ENCODE results near the gene CAPZB.

The CAPZB gene

DNA sequence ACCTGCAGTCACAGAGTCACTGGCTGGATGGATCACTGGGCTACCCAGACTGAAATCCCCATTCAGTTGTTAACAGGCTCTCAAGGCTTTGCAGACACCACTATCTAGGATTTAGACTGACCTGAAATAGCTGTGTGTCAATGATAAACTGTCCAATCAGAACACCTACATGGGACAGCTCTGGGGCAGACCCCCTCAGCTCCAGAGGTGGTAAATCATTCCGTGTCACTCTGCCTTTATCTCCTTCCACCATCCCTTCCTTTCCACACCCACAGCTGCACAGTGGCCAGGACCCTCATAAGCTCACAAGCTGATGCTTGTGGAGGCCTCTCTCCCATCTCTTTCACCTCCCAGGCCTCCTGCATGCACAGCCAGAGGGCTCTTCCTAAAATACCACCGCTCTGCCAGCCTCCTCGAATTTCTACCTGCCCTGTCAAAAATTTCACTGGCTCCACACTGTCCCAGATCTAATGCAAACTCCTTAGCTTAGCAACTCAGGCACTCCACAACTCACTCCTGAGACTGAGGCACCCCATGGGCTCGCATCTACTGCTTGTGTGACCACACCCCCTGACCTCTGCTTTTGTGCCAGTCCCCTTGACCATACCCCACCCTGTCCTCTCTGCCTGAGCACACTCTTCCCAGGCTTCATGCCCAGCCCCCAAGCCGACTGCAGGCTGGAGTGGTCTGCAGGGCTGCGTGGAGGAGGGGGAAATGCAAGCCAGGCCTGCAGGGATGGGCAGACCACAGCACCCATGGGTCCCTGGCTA is 5.8 kb downstream of the CAPZB start:
- Histone ChIP-seq H3K9ac (ENCODE audit: low read depth, low read length, poor library complexity, severe bottlenecking) (peak overlapping the region; percentile 91), H3K9me3 (ENCODE audit: insufficient read depth, low read depth, low read length) (no peaks in the 10 kb centered on the region), H3K9me2 (replicated peaks; ENCODE audit: low read depth, low read length) (no peaks in the 10 kb centered on the region), H3K79me2 (ENCODE audit: insufficient read depth, low read length) (peaks cover 93% of the 10 kb centered on the region), H4K20me1 (ENCODE audit: insufficient read depth, low read length, poor library complexity, severe bottlenecking) (peaks cover 66% of the 10 kb centered on the region), H3F3A (ENCODE audit: low read depth) (peaks cover 28% of the 10 kb centered on the region), H3K4me3 (ENCODE audit: low read length, poor library complexity, severe bottlenecking) (peak overlapping the region; percentile 99), H3K4me2 (ENCODE audit: low read depth, low read length, poor library complexity, severe bottlenecking) (peak overlapping the region; percentile 79), H2AFZ (ENCODE audit: low read length) (no peak overlapping the region), H3K4me1 (ENCODE audit: insufficient read depth, low read length, poor library complexity, severe bottlenecking) (peaks cover 99% of the 10 kb centered on the region), H3K36me3 (ENCODE audit: insufficient read depth, low read length) (peaks cover 1% of the 10 kb centered on the region; the same call in 1 of the 2 replicates), H3K27me3 (ENCODE audit: insufficient read depth, low read length, poor library complexity, severe bottlenecking) (no peaks in the 10 kb centered on the region)
- TF ChIP-seq EZH2phosphoT487 (IDR thresholded peaks at IDR 0.05; ENCODE audit: borderline replicate concordance), result no peak
- TF ChIP-seq, protein P1, sequence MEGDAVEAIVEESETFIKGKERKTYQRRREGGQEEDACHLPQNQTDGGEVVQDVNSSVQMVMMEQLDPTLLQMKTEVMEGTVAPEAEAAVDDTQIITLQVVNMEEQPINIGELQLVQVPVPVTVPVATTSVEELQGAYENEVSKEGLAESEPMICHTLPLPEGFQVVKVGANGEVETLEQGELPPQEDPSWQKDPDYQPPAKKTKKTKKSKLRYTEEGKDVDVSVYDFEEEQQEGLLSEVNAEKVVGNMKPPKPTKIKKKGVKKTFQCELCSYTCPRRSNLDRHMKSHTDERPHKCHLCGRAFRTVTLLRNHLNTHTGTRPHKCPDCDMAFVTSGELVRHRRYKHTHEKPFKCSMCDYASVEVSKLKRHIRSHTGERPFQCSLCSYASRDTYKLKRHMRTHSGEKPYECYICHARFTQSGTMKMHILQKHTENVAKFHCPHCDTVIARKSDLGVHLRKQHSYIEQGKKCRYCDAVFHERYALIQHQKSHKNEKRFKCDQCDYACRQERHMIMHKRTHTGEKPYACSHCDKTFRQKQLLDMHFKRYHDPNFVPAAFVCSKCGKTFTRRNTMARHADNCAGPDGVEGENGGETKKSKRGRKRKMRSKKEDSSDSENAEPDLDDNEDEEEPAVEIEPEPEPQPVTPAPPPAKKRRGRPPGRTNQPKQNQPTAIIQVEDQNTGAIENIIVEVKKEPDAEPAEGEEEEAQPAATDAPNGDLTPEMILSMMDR (conservative IDR thresholded peaks at IDR 0.05; ENCODE audit: low read length), result no peak

DNA sequence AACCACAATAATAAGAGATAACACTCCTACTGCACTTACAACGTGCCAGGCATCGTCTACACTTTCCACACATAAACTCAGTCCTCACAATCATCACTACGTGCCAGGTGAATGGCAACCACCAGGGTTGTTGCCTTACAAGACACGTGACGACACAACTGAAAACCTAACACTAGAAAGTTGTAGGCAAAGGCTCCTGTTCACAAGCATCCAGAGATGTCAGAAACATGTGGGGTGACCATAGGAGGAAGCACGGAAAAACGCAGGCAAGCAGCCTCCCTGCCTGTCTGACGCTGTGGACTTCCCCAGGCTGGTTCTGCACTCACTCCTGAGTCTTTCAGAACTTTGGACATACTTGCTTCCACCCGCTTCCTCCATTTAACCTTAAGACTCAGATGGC is 7.0 kb downstream of the CAPZB start:
- peaks cover 93% of the 10 kb centered on the region for H3K79me2 ChIP-seq (ENCODE audit: insufficient read depth, low read length)
- H3K9me3 ChIP-seq (ENCODE audit: insufficient read depth, low read depth, low read length), result no peaks in the 10 kb centered on the region
- peaks cover 7% of the 10 kb centered on the region; the same call in 1 of the 2 replicates for H3K36me3 ChIP-seq (ENCODE audit: insufficient read depth, low read length)
- peak overlapping the region; percentile 99 for H3K4me3 ChIP-seq (ENCODE audit: low read length, poor library complexity, severe bottlenecking)
- H3K27me3 ChIP-seq (ENCODE audit: insufficient read depth, low read length, poor library complexity, severe bottlenecking), result no peaks in the 10 kb centered on the region
- no peak for TF ChIP-seq EZH2phosphoT487 (IDR thresholded peaks at IDR 0.05; ENCODE audit: borderline replicate concordance)
- TF ChIP-seq, protein P1 (conservative IDR thresholded peaks at IDR 0.05; ENCODE audit: low read length), result no peak
- H3F3A ChIP-seq (ENCODE audit: low read depth), result peaks cover 28% of the 10 kb centered on the region
- peak overlapping the region; percentile 79 for H3K4me2 ChIP-seq (ENCODE audit: low read depth, low read length, poor library complexity, severe bottlenecking)
- peak overlapping the region; percentile 91 for H3K9ac ChIP-seq (ENCODE audit: low read depth, low read length, poor library complexity, severe bottlenecking)
- peaks cover 58% of the 10 kb centered on the region for H4K20me1 ChIP-seq (ENCODE audit: insufficient read depth, low read length, poor library complexity, severe bottlenecking)
- H3K9me2 ChIP-seq (replicated peaks; ENCODE audit: low read depth, low read length), result no peaks in the 10 kb centered on the region
- H3K4me1 ChIP-seq (ENCODE audit: insufficient read depth, low read length, poor library complexity, severe bottlenecking), result peaks cover 94% of the 10 kb centered on the region
- H2AFZ ChIP-seq (ENCODE audit: low read length), result no peak overlapping the region

DNA sequence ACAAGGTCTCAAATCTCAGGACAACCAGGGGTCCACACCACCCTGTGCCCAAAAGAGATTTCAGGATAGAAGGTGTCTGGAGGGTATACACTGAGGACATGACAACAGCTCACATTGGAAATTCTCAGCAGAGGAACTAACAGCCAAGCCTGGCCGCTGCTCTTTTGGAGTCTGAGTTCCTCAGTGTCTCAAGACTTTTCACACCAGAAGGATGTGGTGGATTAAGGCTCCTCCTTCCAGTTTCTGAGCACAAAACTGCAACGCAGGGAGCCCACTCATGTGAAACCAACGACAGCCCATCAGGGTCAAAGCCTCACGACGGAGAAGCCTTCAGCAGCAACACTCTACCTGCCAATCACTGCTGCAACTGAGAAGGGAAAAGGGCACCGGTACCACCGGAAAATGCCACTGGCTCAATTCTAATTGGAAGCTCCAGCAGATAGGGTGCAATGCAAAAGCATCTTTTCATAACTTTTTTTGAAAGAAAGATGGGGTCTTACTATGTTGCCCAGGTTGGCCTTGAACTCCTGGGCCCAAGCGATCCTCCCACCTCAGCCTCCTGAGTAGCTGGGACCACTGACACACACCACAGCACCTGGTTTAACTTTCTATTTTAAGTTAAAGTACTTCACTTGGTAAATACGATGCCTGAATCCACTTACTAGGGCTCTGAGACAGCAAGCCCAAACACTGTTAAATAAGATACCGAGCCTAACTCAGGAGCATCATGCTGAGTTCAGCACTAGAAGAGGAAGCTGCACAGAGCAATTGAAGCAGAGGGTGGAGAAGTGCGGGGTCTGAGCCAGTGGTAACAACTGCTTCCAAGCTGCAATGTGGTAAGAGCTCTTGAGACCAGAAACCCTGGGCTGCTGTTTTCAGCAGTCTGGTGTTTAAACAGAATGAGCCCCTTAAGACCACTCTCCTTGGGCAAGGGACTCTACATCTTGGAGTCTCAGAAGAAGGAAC is 7.8 kb downstream of the CAPZB start:
- peak overlapping the region; percentile 91 for H3K9ac ChIP-seq (ENCODE audit: low read depth, low read length, poor library complexity, severe bottlenecking)
- peaks cover 28% of the 10 kb centered on the region for H3F3A ChIP-seq (ENCODE audit: low read depth)
- peaks cover 11% of the 10 kb centered on the region; the same call in 1 of the 2 replicates for H3K36me3 ChIP-seq (ENCODE audit: insufficient read depth, low read length)
- H3K79me2 ChIP-seq (ENCODE audit: insufficient read depth, low read length), result peaks cover 93% of the 10 kb centered on the region
- peaks cover 50% of the 10 kb centered on the region for H4K20me1 ChIP-seq (ENCODE audit: insufficient read depth, low read length, poor library complexity, severe bottlenecking)
- H3K9me3 ChIP-seq (ENCODE audit: insufficient read depth, low read depth, low read length), result no peaks in the 10 kb centered on the region
- H2AFZ ChIP-seq (ENCODE audit: low read length), result no peak overlapping the region
- H3K4me2 ChIP-seq (ENCODE audit: low read depth, low read length, poor library complexity, severe bottlenecking), result peak overlapping the region; percentile 79
- no peaks in the 10 kb centered on the region for H3K27me3 ChIP-seq (ENCODE audit: insufficient read depth, low read length, poor library complexity, severe bottlenecking)
- no peak for TF ChIP-seq EZH2phosphoT487 (IDR thresholded peaks at IDR 0.05; ENCODE audit: borderline replicate concordance)
- TF ChIP-seq, protein P1 (conservative IDR thresholded peaks at IDR 0.05; ENCODE audit: low read length), result no peak
- H3K4me1 ChIP-seq (ENCODE audit: insufficient read depth, low read length, poor library complexity, severe bottlenecking), result peaks cover 86% of the 10 kb centered on the region
- H3K4me3 ChIP-seq (ENCODE audit: low read length, poor library complexity, severe bottlenecking), result peak overlapping the region; percentile 99
- H3K9me2 ChIP-seq (replicated peaks; ENCODE audit: low read depth, low read length), result no peaks in the 10 kb centered on the region

Data from Loucy (cell line).